Frontal cortex (tissue), 4 donors: ENCODE measurements around the gene PXK. TPM values are rescaled to one million over a fixed set of nuclear protein-coding genes. Genes with fewer than 3 reads are reported as not detected.
"Not testable (repeated sequence)": the region's sequence is repeated elsewhere in the genome, so short reads cannot be mapped to it uniquely, and the experiment has no call there.

Experiments
- DNase-seq, 2 donors: peaks; one replicate each; pipeline ENCODE4 v3.0.0; 2012; ENCODE audit warnings: low spot score in 2 of 2
- FAIRE-seq: peaks from 2 replicates; lab custom pipeline; 2012; peaks lifted over from hg19 to GRCh38; lab: Jason Lieb, UNC
- total RNA-seq: library from RNA; depleted of rRNA; stranded (reverse); fragments of >200 nt; gene quantifications from one replicate; pipeline ENCODE4 v1.2.3, GENCODE V29; 2014
- donor health status: control.
- donor health status: control.
- donor health status: control.

Gene PXK
- total RNA-seq, 1 donor from 2014 or later: 22.0 TPM

- DNase-seq, FAIRE-seq: not testable (repeated sequence)
Observed at GRCh38 chr3:58440996-58441355, 108.3 kb downstream of the PXK start.

GRCh38 chr3:58441514-58442450 is 109.1 kb downstream of the PXK start:
- no peak for FAIRE-seq
- no peak for DNase-seq

GRCh38 chr3:58452176-58452575 is 119.5 kb downstream of the PXK start:
- DNase-seq: no peak

GRCh38 chr3:58459160-58459559 is 126.5 kb downstream of the PXK start:
- no peak for DNase-seq
- no peak for FAIRE-seq

More at GRCh38 chr3:58452176-58452575, 119.5 kb downstream of the PXK start:
- no peak for FAIRE-seq

GRCh38 chr3:58462829-58463180 is 130.1 kb downstream of the PXK start:
- no peak for DNase-seq
- FAIRE-seq: no peak

GRCh38 chr3:58463181-58463941 is 130.7 kb downstream of the PXK start:
- DNase-seq: peak; percentile 58 to 72
- no peak for FAIRE-seq

GRCh38 chr3:58463942-58464271 is 131.2 kb downstream of the PXK start:
- no peak for FAIRE-seq

GRCh38 chr3:58464866-58465265 is 132.2 kb downstream of the PXK start:
- FAIRE-seq (no peak), DNase-seq (no peak)

More at GRCh38 chr3:58463942-58464271, 131.2 kb downstream of the PXK start:
- no peak for DNase-seq

- DNase-seq (no peak), FAIRE-seq (no peak)
Observed at GRCh38 chr3:58466899-58467563, 134.3 kb downstream of the PXK start.

GRCh38 chr3:58469096-58469495 is 136.4 kb downstream of the PXK start:
- no peak for DNase-seq
- no peak for FAIRE-seq

GRCh38 chr3:58470363-58471024 is 137.8 kb downstream of the PXK start:
- FAIRE-seq (no peak), DNase-seq (no peak)

GRCh38 chr3:58471025-58471887 is 138.6 kb downstream of the PXK start:
- DNase-seq: no peak
- FAIRE-seq: no peak

- FAIRE-seq: no peak
Observed at GRCh38 chr3:58473275-58473674, 140.6 kb downstream of the PXK start.

GRCh38 chr3:58474348-58474911 is 141.7 kb downstream of the PXK start:
- FAIRE-seq: no peak
- no peak for DNase-seq

More at GRCh38 chr3:58473275-58473674, 140.6 kb downstream of the PXK start:
- no peak for DNase-seq

- no peak for FAIRE-seq
Observed at GRCh38 chr3:58474967-58475578, 142.4 kb downstream of the PXK start.

More at GRCh38 chr3:58474967-58475578, 142.4 kb downstream of the PXK start:
- DNase-seq: no peak
